ENCODE results near the gene MIDN.

DNA sequence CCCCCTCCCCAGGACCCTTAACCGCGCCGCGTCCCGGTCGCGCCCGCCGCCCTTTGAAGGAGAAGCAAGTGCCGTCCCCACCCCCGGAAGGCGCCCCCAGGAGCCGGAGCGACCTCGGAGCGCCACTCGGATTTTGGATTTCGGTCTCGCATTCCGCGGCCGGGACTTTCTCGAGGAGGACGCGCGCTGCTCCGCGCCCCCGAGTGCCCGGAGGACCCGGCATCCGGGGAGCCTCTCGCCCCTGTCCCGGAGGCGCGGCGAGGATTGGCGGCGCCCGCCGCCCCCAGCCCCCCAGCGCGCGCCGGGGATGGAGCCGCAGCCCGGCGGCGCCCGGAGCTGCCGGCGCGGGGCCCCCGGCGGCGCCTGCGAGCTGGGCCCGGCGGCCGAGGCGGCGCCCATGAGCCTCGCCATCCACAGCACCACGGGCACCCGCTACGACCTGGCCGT is 1.6 kb downstream of the MIDN start:
- TF ChIP-seq, protein P1, sequence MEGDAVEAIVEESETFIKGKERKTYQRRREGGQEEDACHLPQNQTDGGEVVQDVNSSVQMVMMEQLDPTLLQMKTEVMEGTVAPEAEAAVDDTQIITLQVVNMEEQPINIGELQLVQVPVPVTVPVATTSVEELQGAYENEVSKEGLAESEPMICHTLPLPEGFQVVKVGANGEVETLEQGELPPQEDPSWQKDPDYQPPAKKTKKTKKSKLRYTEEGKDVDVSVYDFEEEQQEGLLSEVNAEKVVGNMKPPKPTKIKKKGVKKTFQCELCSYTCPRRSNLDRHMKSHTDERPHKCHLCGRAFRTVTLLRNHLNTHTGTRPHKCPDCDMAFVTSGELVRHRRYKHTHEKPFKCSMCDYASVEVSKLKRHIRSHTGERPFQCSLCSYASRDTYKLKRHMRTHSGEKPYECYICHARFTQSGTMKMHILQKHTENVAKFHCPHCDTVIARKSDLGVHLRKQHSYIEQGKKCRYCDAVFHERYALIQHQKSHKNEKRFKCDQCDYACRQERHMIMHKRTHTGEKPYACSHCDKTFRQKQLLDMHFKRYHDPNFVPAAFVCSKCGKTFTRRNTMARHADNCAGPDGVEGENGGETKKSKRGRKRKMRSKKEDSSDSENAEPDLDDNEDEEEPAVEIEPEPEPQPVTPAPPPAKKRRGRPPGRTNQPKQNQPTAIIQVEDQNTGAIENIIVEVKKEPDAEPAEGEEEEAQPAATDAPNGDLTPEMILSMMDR (IDR thresholded peaks at IDR 0.05; ENCODE audit: low read length), result no peak
- no peak for TF ChIP-seq EZH2phosphoT487 (IDR thresholded peaks at IDR 0.05; ENCODE audit: low read length)

Data from MM.1S (cell line).